ENCODE measurements around the gene PHYH. TPM values are rescaled to one million over a fixed set of nuclear protein-coding genes. Genes with fewer than 3 reads are reported as not detected.

The PHYH gene
- total RNA-seq, 4 donors from 2014 or later: 10.9 to 26.6 (median 17.3) TPM

DNA sequence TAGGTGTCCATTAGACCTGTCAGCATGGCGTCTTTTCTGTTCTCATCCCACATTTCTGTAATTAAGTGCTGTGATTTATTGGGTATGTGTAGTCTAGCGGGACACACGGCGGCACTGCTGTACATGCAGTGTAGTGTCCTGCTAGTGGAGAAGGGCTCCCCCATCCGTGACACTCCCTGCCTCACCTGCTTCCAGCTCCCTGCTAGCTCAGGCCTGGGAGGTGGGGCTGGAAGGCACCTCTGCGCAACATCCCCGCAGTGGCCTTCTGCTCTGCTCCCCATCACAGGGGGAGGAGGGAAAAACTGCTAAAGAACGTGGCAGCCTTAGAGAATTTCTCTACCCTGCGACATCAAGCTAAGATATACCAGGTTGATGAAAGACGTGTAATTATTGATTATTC, 28.7 kb upstream of the PHYH start:
- 89 to 91% methylated on average over 10 of the region's 10 CpGs for WGBS, 2 donors
- H3K4me3 ChIP-seq (ENCODE audit: low read depth, poor library complexity, severe bottlenecking): no peak overlapping the region
- peak in 1 of 2 donors; percentile 13 for DNase-seq (ENCODE audit: low spot score in 2 of 2)
- TF ChIP-seq POLR2A (IDR thresholded peaks at IDR 0.05): no peak
- TF ChIP-seq, protein P1, sequence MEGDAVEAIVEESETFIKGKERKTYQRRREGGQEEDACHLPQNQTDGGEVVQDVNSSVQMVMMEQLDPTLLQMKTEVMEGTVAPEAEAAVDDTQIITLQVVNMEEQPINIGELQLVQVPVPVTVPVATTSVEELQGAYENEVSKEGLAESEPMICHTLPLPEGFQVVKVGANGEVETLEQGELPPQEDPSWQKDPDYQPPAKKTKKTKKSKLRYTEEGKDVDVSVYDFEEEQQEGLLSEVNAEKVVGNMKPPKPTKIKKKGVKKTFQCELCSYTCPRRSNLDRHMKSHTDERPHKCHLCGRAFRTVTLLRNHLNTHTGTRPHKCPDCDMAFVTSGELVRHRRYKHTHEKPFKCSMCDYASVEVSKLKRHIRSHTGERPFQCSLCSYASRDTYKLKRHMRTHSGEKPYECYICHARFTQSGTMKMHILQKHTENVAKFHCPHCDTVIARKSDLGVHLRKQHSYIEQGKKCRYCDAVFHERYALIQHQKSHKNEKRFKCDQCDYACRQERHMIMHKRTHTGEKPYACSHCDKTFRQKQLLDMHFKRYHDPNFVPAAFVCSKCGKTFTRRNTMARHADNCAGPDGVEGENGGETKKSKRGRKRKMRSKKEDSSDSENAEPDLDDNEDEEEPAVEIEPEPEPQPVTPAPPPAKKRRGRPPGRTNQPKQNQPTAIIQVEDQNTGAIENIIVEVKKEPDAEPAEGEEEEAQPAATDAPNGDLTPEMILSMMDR (IDR thresholded peaks at IDR 0.05): no peak
- intact Hi-C loops (cut with DNase I; ENCODE audit: low total_unique reads): no loop called here

DNA sequence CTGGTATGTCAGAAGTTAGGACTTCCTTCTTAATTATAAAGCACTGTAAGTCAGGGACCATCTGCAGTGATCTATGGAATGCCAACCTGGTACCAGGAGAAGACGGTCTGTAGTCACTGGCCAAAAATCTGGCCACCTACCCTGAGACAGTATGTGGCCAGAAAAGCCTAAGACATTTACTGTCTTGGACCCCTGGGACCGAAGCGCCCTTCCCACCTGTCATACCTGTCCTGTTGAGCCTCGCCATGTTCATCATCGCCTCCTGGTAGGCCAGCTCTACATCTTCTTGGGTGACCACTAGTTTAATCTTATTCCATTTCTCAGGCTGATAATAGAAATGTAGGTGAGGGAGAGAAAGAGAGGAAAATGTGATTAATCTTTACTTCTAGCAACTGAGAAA, 28.3 kb upstream of the PHYH start:
- intact Hi-C loops (cut with DNase I; ENCODE audit: low total_unique reads): no loop called here
- 96 to 98% methylated on average over 5 of the region's 5 CpGs for WGBS, 2 donors
- peak in 1 of 2 donors; percentile 78 for DNase-seq (ENCODE audit: low spot score in 2 of 2)
- no peak overlapping the region for H3K4me3 ChIP-seq (ENCODE audit: low read depth, poor library complexity, severe bottlenecking)
- TF ChIP-seq, protein P1 (IDR thresholded peaks at IDR 0.05): no peak
- TF ChIP-seq POLR2A (IDR thresholded peaks at IDR 0.05): no peak

DNA sequence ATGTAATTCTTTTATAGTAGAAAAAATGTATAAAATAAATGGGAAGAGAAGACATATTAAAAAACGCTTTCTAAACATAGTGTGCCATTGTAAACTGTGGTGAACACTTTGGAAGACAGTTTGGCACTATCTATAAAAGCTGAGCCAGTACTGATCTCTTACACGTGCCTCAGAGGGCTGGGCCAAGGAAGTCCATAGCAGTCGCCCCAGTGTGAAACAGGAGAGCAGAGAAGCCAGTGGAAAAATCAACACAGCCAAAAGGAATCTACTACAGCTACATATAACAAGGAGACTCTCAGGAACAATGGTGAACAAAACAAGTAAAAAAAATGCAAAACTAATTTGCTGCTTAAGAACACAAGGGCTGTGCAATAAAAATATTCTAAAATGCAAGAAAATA, 27.7 kb upstream of the PHYH start:
- no peak overlapping the region for H3K4me3 ChIP-seq (ENCODE audit: low read depth, poor library complexity, severe bottlenecking)
- intact Hi-C loops (cut with DNase I; ENCODE audit: low total_unique reads): no loop called here
- peak in 1 of 2 donors; percentile 13 for DNase-seq (ENCODE audit: low spot score in 2 of 2)
- TF ChIP-seq POLR2A (IDR thresholded peaks at IDR 0.05): no peak
- TF ChIP-seq, protein P1 (IDR thresholded peaks at IDR 0.05): no peak
- 32 to 46% methylated on average over 3 of the region's 3 CpGs for WGBS, 2 donors

DNA sequence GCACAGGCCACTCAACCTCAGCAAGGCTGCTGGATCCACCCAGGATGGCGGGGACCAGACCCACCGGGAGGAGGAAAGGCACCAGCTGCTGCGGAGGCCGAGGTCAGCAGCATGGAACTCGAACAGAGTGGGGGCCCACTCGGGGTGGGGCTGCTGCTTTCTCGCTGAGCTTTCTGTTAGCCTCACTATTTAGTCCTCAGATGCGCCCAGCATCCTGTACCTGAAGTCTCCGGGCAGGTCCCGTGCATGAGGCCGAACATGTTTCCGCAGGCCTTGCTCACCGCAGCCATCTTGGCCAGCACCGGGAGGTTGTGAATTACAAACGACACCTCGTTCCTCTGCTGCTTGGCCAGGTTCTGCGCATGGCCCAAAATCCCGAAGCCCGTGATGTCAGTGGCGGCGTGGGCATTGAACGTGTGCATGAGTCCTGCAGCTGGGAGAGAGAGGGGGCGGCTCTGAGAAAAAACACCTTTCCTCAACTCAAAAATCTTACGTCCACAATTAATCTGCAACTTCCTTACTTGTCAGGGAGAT, 22.8 kb upstream of the PHYH start:
- TF ChIP-seq POLR2A (IDR thresholded peaks at IDR 0.05): no peak
- TF ChIP-seq, protein P1 (IDR thresholded peaks at IDR 0.05): no peak
- WGBS, 2 donors: 94 to 95% methylated on average over 24 of the region's 24 CpGs
- H3K4me3 ChIP-seq (ENCODE audit: low read depth, poor library complexity, severe bottlenecking): no peak overlapping the region
- DNase-seq (ENCODE audit: low spot score in 2 of 2): peak in 1 of 2 donors; percentile 67
- intact Hi-C loops (cut with DNase I; ENCODE audit: low total_unique reads): no loop called here

DNA sequence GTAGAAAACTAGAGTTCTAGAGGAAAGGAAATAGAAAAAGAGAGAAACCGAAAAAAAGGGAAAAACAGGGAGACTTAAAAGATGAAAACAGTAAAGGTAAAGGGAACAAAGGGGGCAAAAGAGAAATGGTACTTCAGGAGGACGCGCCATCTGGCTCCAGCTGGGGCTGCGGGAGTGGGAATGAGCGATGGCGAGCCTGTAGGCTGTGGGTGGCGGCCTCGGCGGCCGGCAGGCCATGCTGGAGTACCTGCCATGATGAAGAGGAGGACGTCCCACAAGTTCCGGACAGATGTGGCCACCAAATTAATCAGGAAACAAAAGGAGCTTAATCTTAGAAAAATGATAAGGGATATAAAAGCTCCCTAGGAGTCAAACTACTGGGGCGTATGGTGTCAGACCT, 21.7 kb upstream of the PHYH start:
- WGBS, 2 donors: 92 to 95% methylated on average over 13 of the region's 13 CpGs
- peak in 1 of 2 donors; percentile 50 for DNase-seq (ENCODE audit: low spot score in 2 of 2)
- intact Hi-C loops (cut with DNase I; ENCODE audit: low total_unique reads): no loop called here
- TF ChIP-seq, protein P1 (IDR thresholded peaks at IDR 0.05): no peak
- no peak for TF ChIP-seq POLR2A (IDR thresholded peaks at IDR 0.05)
- no peak overlapping the region for H3K4me3 ChIP-seq (ENCODE audit: low read depth, poor library complexity, severe bottlenecking)

DNA sequence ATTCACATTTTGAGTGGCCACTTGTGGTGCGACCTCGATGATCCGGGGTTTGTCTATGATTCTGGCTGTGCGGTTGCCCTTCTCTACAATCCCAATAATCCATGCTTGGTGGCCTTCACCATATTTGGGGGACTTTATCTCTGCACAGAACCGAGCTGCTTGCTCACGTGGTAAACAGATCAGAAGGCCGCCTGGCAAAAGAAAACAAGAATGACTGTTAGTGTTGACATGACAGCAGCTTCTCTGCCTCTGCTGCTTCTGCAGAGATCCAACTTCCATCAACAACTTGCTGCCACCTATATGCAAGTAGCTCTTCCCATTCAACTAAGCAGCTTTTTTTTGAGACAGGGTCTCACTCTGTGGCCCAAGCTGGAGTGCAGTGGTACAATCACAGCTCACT, 19.3 kb upstream of the PHYH start:
- DNase-seq (ENCODE audit: low spot score in 2 of 2): peak in 1 of 2 donors; percentile 42
- H3K4me3 ChIP-seq (ENCODE audit: low read depth, poor library complexity, severe bottlenecking): no peak overlapping the region
- WGBS, 2 donors: 90 to 94% methylated on average over 7 of the region's 7 CpGs
- TF ChIP-seq, protein P1 (IDR thresholded peaks at IDR 0.05): no peak
- no peak for TF ChIP-seq POLR2A (IDR thresholded peaks at IDR 0.05)
- intact Hi-C loops (cut with DNase I; ENCODE audit: low total_unique reads): no loop called here
